SJSA1 (cell line): ENCODE measurements around the gene RPS5. TPM values are rescaled to one million over a fixed set of nuclear protein-coding genes. Genes with fewer than 3 reads are reported as not detected.
"Not testable (repeated sequence)": the region's sequence is repeated elsewhere in the genome, so short reads cannot be mapped to it uniquely, and the experiment has no call there.

Experiments
- DNase-seq, 2 experiments: peaks; one replicate each; pipeline ENCODE4 v3.0.0-alpha.2; 2015 to 2020; ENCODE audit warnings: low spot score in 2 of 2, low read depth in 1 of 2
- H3K27ac ChIP-seq: fragments of 250-450 bp; sonication (Bioruptor Pico); 2 replicates; pipeline ENCODE4 v1.5.1; 2020; ENCODE audit warnings: mild to moderate bottlenecking, moderate library complexity
- H3K27me3 ChIP-seq: fragments of 250-450 bp; sonication (Bioruptor Pico); replicated peaks from 2 replicates; pipeline ENCODE4 v1.5.1; 2020; ENCODE audit warnings: mild to moderate bottlenecking, moderate library complexity
- H3K36me3 ChIP-seq: fragments of 250-450 bp; sonication (Bioruptor Pico); 2 replicates; pipeline ENCODE4 v1.5.1; 2020; ENCODE audit warnings: mild to moderate bottlenecking
- H3K4me1 ChIP-seq: fragments of 250-450 bp; sonication (Bioruptor Pico); replicated peaks from 2 replicates; pipeline ENCODE4 v1.6.1; 2021; ENCODE audit warnings: mild to moderate bottlenecking
- H3K4me3 ChIP-seq: fragments of 250-450 bp; sonication (Bioruptor Pico); 2 replicates; pipeline ENCODE4 v1.5.1; 2020; ENCODE audit warnings: mild to moderate bottlenecking
- H3K9me3 ChIP-seq: fragments of 250-450 bp; sonication (Bioruptor Pico); replicated peaks from 2 replicates; pipeline ENCODE4 v1.5.1; 2020; ENCODE audit warnings: mild to moderate bottlenecking
- total RNA-seq: library from RNA; depleted of rRNA; stranded (reverse); fragments of >200 nt; shearing (Covaris generic); gene quantifications from 2 replicates; pipeline ENCODE4 v1.2.3, GENCODE V29; 2014

Gene RPS5
- total RNA-seq, 1 experiment from 2014 or later = 2,220 TPM

DNA sequence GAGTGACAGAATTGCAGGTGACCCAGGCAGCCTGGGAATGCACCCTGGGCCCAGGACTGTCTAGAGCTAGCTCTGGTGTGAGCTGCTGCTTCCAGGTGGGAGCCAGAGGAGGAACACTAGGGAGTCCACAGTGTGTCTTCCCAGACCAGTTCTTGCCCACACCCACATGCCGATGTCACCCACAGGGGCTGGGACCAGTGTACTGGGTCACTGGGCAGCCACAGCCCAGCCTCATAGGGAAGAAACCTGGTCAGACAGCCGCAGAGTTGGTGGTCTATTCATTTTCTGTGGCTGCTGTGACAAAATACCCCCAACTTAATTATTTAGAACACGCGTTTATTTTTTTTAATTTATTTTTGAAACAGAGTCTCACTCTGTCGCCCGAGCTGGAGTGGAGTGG is 11.5 kb downstream of the RPS5 start:
- DNase-seq = no peak
- Histone ChIP-seq H3K27me3 (no peaks in the 10 kb centered on the region), H3K4me3 (no peak overlapping the region), H3K36me3 (peaks cover 30% of the 10 kb centered on the region), H3K9me3 (no peaks in the 10 kb centered on the region), H3K27ac (no peak overlapping the region), H3K4me1 (peaks cover 11% of the 10 kb centered on the region)

GRCh38 chr19:58399903-58400302 is 12.8 kb downstream of the RPS5 start:
- peaks cover 17% of the 10 kb centered on the region for H3K36me3 ChIP-seq
- DNase-seq = no peak
- no peaks in the 10 kb centered on the region for H3K27me3 ChIP-seq
- H3K27ac ChIP-seq = no peak overlapping the region
- peaks cover 11% of the 10 kb centered on the region for H3K4me1 ChIP-seq
- no peaks in the 10 kb centered on the region for H3K9me3 ChIP-seq
- no peak overlapping the region for H3K4me3 ChIP-seq

DNA sequence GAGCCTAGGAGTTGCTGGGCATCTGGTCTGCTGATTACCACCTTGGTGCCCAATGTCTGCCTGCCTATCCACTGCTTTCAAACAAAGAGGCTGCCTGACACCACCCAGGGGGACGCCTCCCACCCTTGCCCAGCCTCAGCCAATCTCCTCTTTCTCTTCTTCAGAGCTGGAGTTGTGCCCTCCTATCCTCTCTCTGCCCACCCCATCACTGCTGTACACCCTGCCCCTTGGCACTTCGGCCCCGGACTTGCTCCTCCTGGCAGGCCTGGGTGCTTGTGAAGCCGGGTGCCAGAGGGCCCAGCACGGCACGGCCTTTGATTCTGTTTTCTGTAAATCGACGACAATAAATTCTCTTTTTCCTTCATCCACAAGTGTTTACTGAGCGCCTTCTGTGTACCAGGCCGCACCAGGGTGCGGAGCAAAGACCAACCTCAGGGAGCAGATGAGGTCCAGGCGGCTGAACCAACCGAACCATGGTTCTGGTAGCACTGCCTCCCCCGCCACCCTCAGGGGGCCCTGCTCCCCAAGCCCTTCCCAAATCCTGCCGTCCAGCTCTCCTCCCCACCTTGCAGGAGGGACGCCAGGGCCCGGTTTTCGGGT is 13.3 kb downstream of the RPS5 start:
- H3K27me3 ChIP-seq = no peaks in the 10 kb centered on the region
- no peak overlapping the region for H3K27ac ChIP-seq

DNA sequence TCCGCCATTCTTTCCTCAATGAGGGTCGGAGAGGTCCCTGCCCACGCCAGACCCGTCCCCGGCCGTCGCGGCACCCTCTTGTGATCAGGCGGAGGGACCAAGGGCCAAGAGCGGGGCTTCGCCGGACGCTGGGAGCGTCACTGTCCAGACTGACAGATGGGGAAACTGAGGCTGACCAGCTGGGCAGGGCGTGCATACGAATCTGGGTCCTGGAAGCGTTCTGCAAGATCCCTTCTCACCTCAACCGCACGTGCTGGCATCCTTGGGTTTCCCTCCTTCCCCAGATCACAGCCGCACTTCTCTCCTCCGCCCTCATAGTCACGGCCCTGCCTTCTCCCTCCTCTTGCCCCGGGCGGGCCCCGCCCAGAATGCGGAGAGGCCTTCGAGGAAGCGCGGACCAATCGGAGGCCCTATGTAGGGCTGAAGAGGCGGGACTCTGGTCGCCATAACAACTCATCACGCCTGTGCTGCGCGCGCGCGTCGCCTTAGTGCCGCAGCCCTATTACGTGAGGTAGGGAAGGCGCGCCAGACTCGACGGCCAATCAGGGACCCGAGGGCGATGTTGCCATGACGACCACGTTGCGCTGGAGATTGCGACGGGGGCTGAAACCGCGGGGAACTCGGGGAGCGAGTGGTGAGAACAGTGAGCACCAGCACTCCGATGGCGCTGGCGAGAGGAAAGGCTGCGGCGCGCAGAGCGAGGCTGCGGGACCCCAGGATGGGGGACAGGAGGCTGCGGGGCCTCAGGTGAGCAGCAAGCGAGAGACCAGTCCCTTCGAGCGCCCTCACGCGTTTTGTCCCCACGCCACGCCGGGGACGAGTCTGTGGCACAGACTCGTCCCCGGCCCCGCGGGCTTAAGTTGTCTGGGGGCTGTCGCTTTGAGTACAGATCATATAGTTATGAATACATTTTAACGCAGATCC is 14.1 kb downstream of the RPS5 start:
- no peak overlapping the region for H3K27ac ChIP-seq
- H3K4me1 ChIP-seq = peaks cover 11% of the 10 kb centered on the region
- no peaks in the 10 kb centered on the region for H3K9me3 ChIP-seq
- 0 out of 2 replicates have a peak, but pooled peaks cover 4% of the 10 kb centered on the region for H3K36me3 ChIP-seq
- H3K4me3 ChIP-seq = peak overlapping the region; percentile 43
- no peaks in the 10 kb centered on the region for H3K27me3 ChIP-seq
- peak; percentile 99 for DNase-seq

More for the DNA sequence above, 13.3 kb downstream of the RPS5 start:
- Histone ChIP-seq H3K36me3 (peaks cover 11% of the 10 kb centered on the region), H3K4me3 (peak overlapping the region; percentile 43), H3K9me3 (no peaks in the 10 kb centered on the region), H3K4me1 (peaks cover 11% of the 10 kb centered on the region)
- no peak for DNase-seq

DNA sequence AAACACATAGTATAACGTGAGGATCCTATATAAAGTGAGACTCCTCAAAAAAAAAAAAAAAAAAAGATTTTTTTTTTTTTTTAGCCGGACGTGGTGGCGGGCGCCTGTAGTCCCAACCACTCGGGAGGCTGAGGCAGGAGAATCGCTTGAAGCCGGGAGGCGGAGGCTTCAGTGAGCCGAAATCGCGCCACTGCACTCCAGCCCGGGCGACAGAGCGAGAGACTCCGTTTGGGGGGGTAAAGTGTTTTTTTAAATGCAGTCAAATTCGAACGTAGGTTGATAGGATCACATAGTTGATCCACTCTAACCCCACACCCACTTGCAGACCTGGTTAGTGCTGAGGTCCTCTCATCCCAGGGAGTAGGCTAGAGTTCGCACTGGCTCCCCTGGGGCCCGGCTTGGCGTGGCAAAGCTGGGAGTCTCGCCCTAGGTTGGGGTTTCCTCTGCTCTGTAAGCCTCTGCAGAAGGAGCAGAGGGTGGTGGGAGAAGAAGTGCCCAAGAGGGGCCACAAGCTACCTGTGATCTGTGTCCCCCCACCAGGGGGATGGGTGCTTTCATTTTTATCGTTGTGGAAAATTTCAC is 14.9 kb downstream of the RPS5 start:
- no peak for DNase-seq
- Histone ChIP-seq H3K27me3 (no peaks in the 10 kb centered on the region), H3K4me3 (peak overlapping the region; percentile 43), H3K36me3 (0 out of 2 replicates have a peak, but pooled peaks cover 2% of the 10 kb centered on the region), H3K4me1 (peaks cover 11% of the 10 kb centered on the region), H3K9me3 (no peaks in the 10 kb centered on the region), H3K27ac (no peak overlapping the region)

DNA sequence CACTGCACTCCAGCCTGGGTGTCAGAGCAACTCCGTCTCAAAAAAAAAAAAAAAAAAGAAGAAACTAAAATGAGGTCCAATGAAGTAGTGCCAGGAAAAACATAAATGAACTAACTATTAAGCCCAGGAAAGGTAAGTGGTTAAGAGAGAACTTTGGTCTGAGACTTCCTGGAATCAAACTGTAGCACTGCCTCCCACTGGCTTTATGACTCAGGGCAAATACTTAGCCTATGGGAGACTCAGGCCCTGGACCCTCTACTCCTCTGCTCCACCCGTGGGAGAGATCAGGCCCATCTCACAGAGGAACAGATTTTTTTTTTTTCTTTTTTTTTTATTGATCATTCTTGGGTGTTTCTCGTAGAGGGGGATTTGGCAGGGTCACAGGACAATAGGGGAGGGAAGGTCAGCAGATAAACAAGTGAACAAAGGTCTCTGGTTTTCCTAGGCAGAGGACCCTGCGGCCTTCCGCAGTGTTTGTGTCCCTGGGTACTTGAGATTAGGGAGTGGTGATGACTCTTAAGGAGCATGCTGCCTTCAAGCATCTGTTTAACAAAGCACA is 16.9 kb downstream of the RPS5 start:
- H3K27me3 ChIP-seq, H3K27ac ChIP-seq, H3K4me3 ChIP-seq, DNase-seq, H3K36me3 ChIP-seq, H3K9me3 ChIP-seq: not testable (repeated sequence)
- H3K4me1 ChIP-seq = peaks cover 18% of the 10 kb centered on the region

DNA sequence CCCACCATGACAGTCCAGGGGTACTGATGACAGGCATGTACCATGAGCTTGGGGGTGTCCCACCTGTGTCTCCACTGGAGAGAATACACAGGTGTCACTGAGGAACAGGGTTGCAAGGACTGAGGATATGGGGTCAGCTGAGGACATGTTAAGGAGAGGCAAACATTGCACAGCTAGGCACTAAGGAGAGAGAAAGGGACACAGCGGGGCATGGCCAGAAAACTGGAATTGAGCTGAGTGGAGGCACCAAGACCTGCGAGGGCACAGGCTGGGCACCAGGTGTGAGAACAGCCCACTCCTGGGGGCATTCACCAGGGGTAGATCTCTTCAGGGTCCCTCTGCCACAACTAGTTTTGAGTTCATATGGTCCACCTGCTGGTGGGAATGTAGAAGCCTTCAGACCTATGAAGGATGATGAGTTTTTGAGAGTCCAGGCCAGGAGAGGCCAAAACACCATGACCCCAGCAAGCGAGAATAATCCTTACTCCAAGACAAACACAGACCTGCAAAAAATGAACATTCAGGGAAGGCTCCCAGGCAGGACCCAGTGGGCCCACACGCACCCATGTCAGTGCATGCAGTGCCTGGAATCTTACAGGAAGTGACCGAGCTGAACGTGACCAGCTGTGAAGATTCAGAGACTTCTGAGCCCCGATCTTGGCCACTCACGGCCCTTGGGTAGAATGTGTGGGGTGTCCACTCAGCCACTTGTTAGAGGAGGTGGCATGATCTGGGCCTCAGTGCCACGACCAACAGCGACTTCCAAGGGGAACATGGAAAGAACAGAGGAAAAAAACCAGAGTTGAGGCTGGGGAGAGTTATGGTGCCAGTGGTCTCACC is 20.0 kb downstream of the RPS5 start:
- Histone ChIP-seq H3K9me3 (no peaks in the 10 kb centered on the region), H3K27me3 (no peaks in the 10 kb centered on the region), H3K4me1 (peaks cover 17% of the 10 kb centered on the region), H3K4me3 (peak overlapping the region; percentile 85; the same call in 1 of the 2 replicates), H3K27ac (no peak overlapping the region), H3K36me3 (peaks cover 7% of the 10 kb centered on the region; the same call in 1 of the 2 replicates)
- no peak for DNase-seq

- peaks cover 16% of the 10 kb centered on the region for H3K4me1 ChIP-seq
- no peaks in the 10 kb centered on the region for H3K27me3 ChIP-seq
- H3K4me3 ChIP-seq = peak overlapping the region; percentile 85
- DNase-seq = no peak
- H3K27ac ChIP-seq = peak overlapping the region; percentile 12
- peaks cover 12% of the 10 kb centered on the region for H3K36me3 ChIP-seq
- H3K9me3 ChIP-seq = no peaks in the 10 kb centered on the region
Measured at GRCh38 chr19:58407658-58408151, 20.6 kb downstream of the RPS5 start.

GRCh38 chr19:58408152-58409009 is 21.3 kb downstream of the RPS5 start, which contains the start of gene ZNF584:
Gene ZNF584, plus strand, starts transcription at chr19:58408649. Its CDS starts 499 bp downstream, at chr19:58409148.
- DNase-seq = peak; percentile 91 to 95
- Histone ChIP-seq H3K27ac (peak within 1 kb of the TSS; percentile 12), H3K27me3 (no peaks in the 10 kb centered on the region), H3K4me1 (peaks cover 16% of the 10 kb centered on the region), H3K9me3 (no peaks in the 10 kb centered on the region), H3K4me3 (peak within 1 kb of the TSS; percentile 85), H3K36me3 (peaks cover 15% of the 10 kb centered on the region)

DNA sequence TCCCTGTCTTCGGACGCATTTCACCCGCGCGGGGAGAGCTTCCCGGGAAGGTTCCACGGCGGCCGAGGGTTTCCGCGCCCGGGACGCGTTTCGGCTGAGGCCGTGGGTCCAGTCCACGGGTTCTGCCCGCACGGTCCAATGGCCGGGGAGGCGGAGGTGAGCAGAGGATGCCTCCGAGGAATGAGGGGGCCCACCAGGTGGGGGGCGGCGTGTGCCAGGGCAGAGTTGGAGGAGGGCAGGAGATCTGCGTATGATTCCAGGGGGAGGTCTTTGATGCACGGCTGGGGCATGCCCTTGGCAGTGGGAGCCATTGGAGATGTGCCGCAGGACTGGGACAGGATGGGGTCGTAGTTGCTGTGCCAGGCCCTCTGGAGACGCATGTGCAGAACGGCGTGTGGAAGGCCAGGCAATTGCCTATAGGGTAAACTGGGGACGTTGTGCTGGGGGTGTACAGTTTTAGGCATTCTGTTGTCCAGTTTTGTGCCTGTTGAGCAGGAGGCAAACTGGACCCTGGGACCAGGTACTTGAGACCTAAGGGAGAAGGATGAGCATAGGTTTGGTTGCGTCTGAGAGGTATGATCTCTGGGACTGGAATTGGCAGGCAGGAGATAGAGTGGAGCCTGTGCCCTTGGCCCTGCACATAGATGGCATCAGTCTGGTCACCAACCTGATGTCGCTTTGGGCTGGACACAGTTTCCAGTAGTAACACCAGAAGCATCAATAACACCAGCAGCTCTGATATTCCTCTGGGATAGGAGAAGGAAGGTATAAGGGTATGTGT is 22.1 kb downstream of the RPS5 start:
- H3K4me1 ChIP-seq = peaks cover 16% of the 10 kb centered on the region
- H3K36me3 ChIP-seq = peaks cover 15% of the 10 kb centered on the region
- peak overlapping the region; percentile 85 for H3K4me3 ChIP-seq
- H3K9me3 ChIP-seq = no peaks in the 10 kb centered on the region
- no peaks in the 10 kb centered on the region for H3K27me3 ChIP-seq
- peak in 1 of 2 experiments; percentile 37 for DNase-seq
- H3K27ac ChIP-seq = peak overlapping the region; percentile 12

- no peaks in the 10 kb centered on the region for H3K27me3 ChIP-seq
- 0 out of 2 replicates have a peak, but pooled peaks cover 10% of the 10 kb centered on the region for H3K9me3 ChIP-seq
- H3K27ac ChIP-seq = no peak overlapping the region
- peaks cover 61% of the 10 kb centered on the region for H3K36me3 ChIP-seq
- no peak overlapping the region for H3K4me3 ChIP-seq
- no peak for DNase-seq
- H3K4me1 ChIP-seq = peaks cover 3% of the 10 kb centered on the region; the same call in 1 of the 2 replicates
Measured at GRCh38 chr19:58416604-58417003, 29.5 kb downstream of the RPS5 start.
